Mesenchymal stem cell (in vitro differentiated cells and primary cell): ENCODE measurements around the gene SLC23A3.

Source experiments
- DNase-seq: peaks from one replicate; pipeline ENCODE4 v3.0.0-alpha.2; 2013
- H2AFZ ChIP-seq: one replicate; pipeline ENCODE4 v1.6.1; 2013; ENCODE audit warnings: low read depth, mild to moderate bottlenecking, control low read depth, inconsistent platforms, low read length, moderate library complexity
- H2AK5ac ChIP-seq: 2 replicates; pipeline ENCODE4 v1.6.1; 2013; ENCODE audit warnings: low read length, moderate library complexity, mild to moderate bottlenecking, inconsistent platforms; ENCODE audit not compliant: severe bottlenecking
- H2BK120ac ChIP-seq: one replicate; pipeline ENCODE4 v1.6.1; 2013; ENCODE audit warnings: low read depth, mild to moderate bottlenecking, inconsistent platforms, low read length, moderate library complexity
- H2BK12ac ChIP-seq, 2 experiments: one replicate each; pipeline ENCODE4 v1.6.1; 2013; ENCODE audit warnings: inconsistent platforms in 2 of 2, low read length in 2 of 2, mild to moderate bottlenecking in 2 of 2, moderate library complexity in 2 of 2, control low read depth in 1 of 2
- H2BK15ac ChIP-seq: one replicate; pipeline ENCODE4 v1.6.1; 2013; ENCODE audit warnings: mild to moderate bottlenecking, low read depth, inconsistent platforms; ENCODE audit not compliant: poor library complexity, severe bottlenecking
- H2BK5ac ChIP-seq: 2 replicates; pipeline ENCODE4 v1.6.1; 2013; ENCODE audit warnings: low read depth, mild to moderate bottlenecking, low read length, control low read depth, inconsistent platforms; ENCODE audit not compliant: poor library complexity, severe bottlenecking
- H3K14ac ChIP-seq, 2 experiments: one replicate each; pipeline ENCODE4 v1.6.1; 2013; ENCODE audit warnings: inconsistent platforms in 2 of 2, low read length in 2 of 2, control low read depth in 1 of 2, mild to moderate bottlenecking in 1 of 2, moderate library complexity in 1 of 2
- H3K18ac ChIP-seq, 2 experiments: one replicate each; pipeline ENCODE4 v1.6.1; 2013; ENCODE audit warnings: inconsistent platforms in 2 of 2, low read length in 2 of 2, control low read depth in 1 of 2, low read depth in 1 of 2, mild to moderate bottlenecking in 1 of 2
- H3K23ac ChIP-seq, 2 experiments: one replicate each; pipeline ENCODE4 v1.6.1; 2013; ENCODE audit warnings: inconsistent platforms in 2 of 2, low read length in 2 of 2, mild to moderate bottlenecking in 2 of 2, moderate library complexity in 2 of 2, control low read depth in 1 of 2
- H3K27ac ChIP-seq: 2 replicates; pipeline ENCODE4 v1.5.1; 2013; ENCODE audit warnings: mild to moderate bottlenecking, moderate library complexity, low read length, control low read depth, inconsistent platforms; ENCODE audit not compliant: poor library complexity, severe bottlenecking
- H3K27me3 ChIP-seq, 2 experiments: 2 replicates each; pipeline versions ENCODE4 v1.6.1 to v1.7.0; 2013; ENCODE audit warnings: low read length in 2 of 2, mild to moderate bottlenecking in 2 of 2, moderate library complexity in 2 of 2, control low read depth in 1 of 2, inconsistent platforms in 1 of 2; ENCODE audit not compliant: control insufficient read depth in 1 of 2, insufficient read depth in 1 of 2
- H3K36me3 ChIP-seq, 2 experiments: 2 replicates each; pipeline versions ENCODE4 v1.6.1 to v1.7.0; 2013; ENCODE audit warnings: low read length in 2 of 2, control low read depth in 1 of 2, inconsistent platforms in 1 of 2, low read depth in 1 of 2, mild to moderate bottlenecking in 1 of 2; ENCODE audit not compliant: insufficient read depth in 2 of 2, control insufficient read depth in 1 of 2
- H3K4ac ChIP-seq, 2 experiments: one replicate each; pipeline ENCODE4 v1.6.1; 2013; ENCODE audit warnings: inconsistent platforms in 2 of 2, low read length in 2 of 2, mild to moderate bottlenecking in 2 of 2, moderate library complexity in 2 of 2, control low read depth in 1 of 2, low read depth in 1 of 2
- H3K4me1 ChIP-seq: 2 replicates; pipeline ENCODE4 v1.6.1; 2013; ENCODE audit warnings: low read depth, low read length, control low read depth; ENCODE audit not compliant: control insufficient read depth, insufficient read depth
- H3K4me2 ChIP-seq: 2 replicates; pipeline ENCODE4 v1.6.1; 2013; ENCODE audit warnings: low read length, mild to moderate bottlenecking, inconsistent platforms; ENCODE audit not compliant: poor library complexity, severe bottlenecking
- H3K4me3 ChIP-seq, 2 experiments: 2 replicates each; pipeline versions ENCODE4 v1.5.1 to v1.7.0; 2013; ENCODE audit warnings: low read length in 2 of 2, mild to moderate bottlenecking in 2 of 2, control low read depth in 1 of 2, low read depth in 1 of 2; ENCODE audit not compliant: insufficient read depth in 1 of 2
- H3K79me1 ChIP-seq: replicated peaks from 2 replicates; pipeline ENCODE4 v1.6.1; 2013; ENCODE audit warnings: mild to moderate bottlenecking, control low read depth, low read length, inconsistent platforms; ENCODE audit not compliant: poor library complexity, severe bottlenecking
- H3K9ac ChIP-seq: 2 replicates; pipeline ENCODE4 v1.7.0; 2013; ENCODE audit warnings: mild to moderate bottlenecking, low read length, moderate library complexity
- H3K9me3 ChIP-seq: 2 replicates; pipeline ENCODE4 v1.7.0; 2013; ENCODE audit warnings: mild to moderate bottlenecking, low read length; ENCODE audit not compliant: control insufficient read depth
- H4K8ac ChIP-seq: one replicate; pipeline ENCODE4 v1.6.1; 2013; ENCODE audit warnings: inconsistent platforms, mild to moderate bottlenecking, low read length, moderate library complexity
- H4K91ac ChIP-seq: one replicate; pipeline ENCODE4 v1.6.1; 2013; ENCODE audit warnings: mild to moderate bottlenecking, low read length, inconsistent platforms
- WGBS: methylation state at CpG from one replicate; pipeline ENCODE4 v1.1.7; 2013; ENCODE audit warnings: mixed read lengths; 5-methylcytosine and 5-hydroxymethylcytosine counted together

Gene SLC23A3

GRCh38 chr2:219161097-219161496 lies 8.7 kb downstream of the SLC23A3 start:
- Histone ChIP-seq H2BK120ac (no peak overlapping the region), H3K9me3 (no peaks in the 10 kb centered on the region), H3K14ac (no peak overlapping the region), H4K8ac (no peak overlapping the region), H3K27me3 (no peaks in the 10 kb centered on the region), H3K23ac (no peak overlapping the region), H3K36me3 (peaks cover 10 to 17% of the 10 kb centered on the region in 2 experiments), H2BK15ac (no peak overlapping the region), H2AFZ (no peak overlapping the region), H3K4me2 (peak overlapping the region; percentile 93), H3K9ac (peak overlapping the region; percentile 91), H2BK5ac (no peak overlapping the region), H4K91ac (no peak overlapping the region), H3K4me1 (peaks cover 3% of the 10 kb centered on the region), H2AK5ac (no peak overlapping the region), H3K79me1 (no peaks in the 10 kb centered on the region), H3K18ac (no peak overlapping the region), H3K4ac (no peak overlapping the region), H3K4me3 (peak overlapping the region in 1 of 2 experiments; percentile 82), H2BK12ac (no peak overlapping the region), H3K27ac (no peak overlapping the region)
- WGBS = 66% methylated on average over 4 of the region's 4 CpGs
- no peak for DNase-seq

- Histone ChIP-seq H3K27ac (peak within 1 kb of the TSS; percentile 85), H2BK120ac (peak within 1 kb of the TSS; percentile 11), H2BK15ac (peak within 1 kb of the TSS; percentile 62), H3K14ac (peak within 1 kb of the TSS in 1 of 2 experiments; percentile 97), H3K36me3 (peaks cover 10 to 17% of the 10 kb centered on the region in 2 experiments), H4K91ac (peak within 1 kb of the TSS; percentile 79), H3K18ac (peak within 1 kb of the TSS; percentile 72 to 95), H3K23ac (no peak within 1 kb of the TSS), H3K9me3 (no peaks in the 10 kb centered on the region), H3K4me2 (peak within 1 kb of the TSS; percentile 93), H3K79me1 (no peaks in the 10 kb centered on the region), H3K4ac (peak within 1 kb of the TSS in 1 of 2 experiments; percentile 77), H2BK12ac (no peak within 1 kb of the TSS), H3K4me1 (peaks cover 3% of the 10 kb centered on the region), H2BK5ac (peak within 1 kb of the TSS; percentile 9), H2AK5ac (no peak within 1 kb of the TSS), H2AFZ (peak within 1 kb of the TSS; percentile 87), H3K27me3 (no peaks in the 10 kb centered on the region), H3K9ac (peak within 1 kb of the TSS; percentile 91), H3K4me3 (peak within 1 kb of the TSS; percentile 72 to 82), H4K8ac (peak within 1 kb of the TSS; percentile 90)
- WGBS = under 1% methylated on average over 59 of the region's 70 CpGs
- peak; percentile 95 for DNase-seq
Measured at GRCh38 chr2:219160186-219161017, 9.4 kb downstream of the SLC23A3 start, which contains the start of gene NHEJ1. NHEJ1 (minus strand) TSS chr2:219160815; CDS start chr2:219158362, 2,453 bp downstream.

GRCh38 chr2:219159771-219160185 lies 10.1 kb downstream of the SLC23A3 start:
- Histone ChIP-seq H2BK15ac (no peak overlapping the region), H4K8ac (no peak overlapping the region), H3K9ac (peak overlapping the region; percentile 91), H3K27me3 (no peaks in the 10 kb centered on the region), H2AFZ (no peak overlapping the region), H3K4me2 (peak overlapping the region; percentile 93), H2BK5ac (no peak overlapping the region), H3K79me1 (no peaks in the 10 kb centered on the region), H3K23ac (no peak overlapping the region), H3K4me3 (peak overlapping the region; percentile 72 to 82), H3K4ac (no peak overlapping the region), H3K27ac (no peak overlapping the region), H3K36me3 (peaks cover 7 to 17% of the 10 kb centered on the region in 2 experiments), H3K9me3 (no peaks in the 10 kb centered on the region), H2AK5ac (no peak overlapping the region), H3K4me1 (peaks cover 3% of the 10 kb centered on the region), H4K91ac (no peak overlapping the region), H2BK12ac (no peak overlapping the region), H3K18ac (no peak overlapping the region), H3K14ac (no peak overlapping the region), H2BK120ac (no peak overlapping the region)
- no peak for DNase-seq
- 11% methylated on average over 13 of the region's 18 CpGs for WGBS

- Histone ChIP-seq H3K4me2 (no peak overlapping the region), H2BK5ac (no peak overlapping the region), H3K27me3 (no peaks in the 10 kb centered on the region), H4K8ac (no peak overlapping the region), H3K27ac (no peak overlapping the region), H3K18ac (no peak overlapping the region), H3K79me1 (no peaks in the 10 kb centered on the region), H4K91ac (no peak overlapping the region), H3K4ac (no peak overlapping the region), H3K4me1 (peaks cover 3% of the 10 kb centered on the region), H3K23ac (no peak overlapping the region), H3K9ac (no peak overlapping the region), H3K9me3 (no peaks in the 10 kb centered on the region), H2AK5ac (no peak overlapping the region), H3K14ac (no peak overlapping the region), H2BK120ac (no peak overlapping the region), H2AFZ (no peak overlapping the region), H2BK15ac (no peak overlapping the region), H2BK12ac (no peak overlapping the region), H3K4me3 (no peak overlapping the region), H3K36me3 (peaks cover 7 to 27% of the 10 kb centered on the region in 2 experiments)
- 83% methylated on average over 2 of the region's 3 CpGs for WGBS
- DNase-seq = no peak
Measured at GRCh38 chr2:219158586-219158985, 11.2 kb downstream of the SLC23A3 start.
